HG02884 (cell line): ENCODE data around the gene ZNF362.
"Not testable (repeated sequence)": the region's sequence is repeated elsewhere in the genome, so short reads cannot be mapped to it uniquely, and the experiment has no call there.

ENCODE experiments used
- ATAC-seq: cut with Tn5 transposase; IDR thresholded peaks from one replicate; pipeline ENCODE4 v1.9.1; 2021; ENCODE audit warnings: mild to moderate bottlenecking, moderate library complexity; ENCODE audit not compliant: unreplicated experiment

The ZNF362 gene

GRCh38 chr1:33256471-33257206, at the start of gene ZNF362:
ZNF362 (plus strand) TSS chr1:33256492; CDS start chr1:33270575, 14,083 bp downstream.
- no peak for ATAC-seq

GRCh38 chr1:33211972-33212371, 44.3 kb upstream of the ZNF362 start:
- ATAC-seq = no peak

- ATAC-seq = no peak
These were observed 36.2 kb upstream of the ZNF362 start for GRCh38 chr1:33219886-33220661.

- ATAC-seq = no peak
These were observed 35.5 kb upstream of the ZNF362 start for GRCh38 chr1:33220676-33221384.

GRCh38 chr1:33221385-33221758, 34.9 kb upstream of the ZNF362 start:
- no peak for ATAC-seq

GRCh38 chr1:33222381-33222780, 33.9 kb upstream of the ZNF362 start:
- no peak for ATAC-seq

GRCh38 chr1:33224166-33224707, 32.1 kb upstream of the ZNF362 start:
- ATAC-seq = no peak

GRCh38 chr1:33225586-33225985, 30.7 kb upstream of the ZNF362 start:
- ATAC-seq = no peak

GRCh38 chr1:33228935-33229487, 27.3 kb upstream of the ZNF362 start:
- ATAC-seq = no peak

- ATAC-seq = no peak
These were observed 25.1 kb upstream of the ZNF362 start for GRCh38 chr1:33231166-33231565.

GRCh38 chr1:33232716-33233115, 23.6 kb upstream of the ZNF362 start:
- no peak for ATAC-seq

GRCh38 chr1:33234131-33234530, 22.2 kb upstream of the ZNF362 start:
- no peak for ATAC-seq

- no peak for ATAC-seq
These were observed 21.7 kb upstream of the ZNF362 start for GRCh38 chr1:33234588-33234990.

- ATAC-seq = no peak
These were observed 20.8 kb upstream of the ZNF362 start for GRCh38 chr1:33235521-33235920.

GRCh38 chr1:33236498-33236897, 19.8 kb upstream of the ZNF362 start:
- ATAC-seq = no peak

GRCh38 chr1:33237579-33237978, 18.7 kb upstream of the ZNF362 start:
- ATAC-seq = no peak

- not testable (repeated sequence) for ATAC-seq
These were observed 18.0 kb upstream of the ZNF362 start for GRCh38 chr1:33238194-33238724.

- not testable (repeated sequence) for ATAC-seq
These were observed 16.9 kb upstream of the ZNF362 start for GRCh38 chr1:33239410-33239809.

GRCh38 chr1:33241866-33242265, 14.4 kb upstream of the ZNF362 start:
- no peak for ATAC-seq

- no peak for ATAC-seq
These were observed 13.6 kb upstream of the ZNF362 start for GRCh38 chr1:33242652-33243051.
